ENCODE data around the gene COL5A1.

The COL5A1 gene

DNA sequence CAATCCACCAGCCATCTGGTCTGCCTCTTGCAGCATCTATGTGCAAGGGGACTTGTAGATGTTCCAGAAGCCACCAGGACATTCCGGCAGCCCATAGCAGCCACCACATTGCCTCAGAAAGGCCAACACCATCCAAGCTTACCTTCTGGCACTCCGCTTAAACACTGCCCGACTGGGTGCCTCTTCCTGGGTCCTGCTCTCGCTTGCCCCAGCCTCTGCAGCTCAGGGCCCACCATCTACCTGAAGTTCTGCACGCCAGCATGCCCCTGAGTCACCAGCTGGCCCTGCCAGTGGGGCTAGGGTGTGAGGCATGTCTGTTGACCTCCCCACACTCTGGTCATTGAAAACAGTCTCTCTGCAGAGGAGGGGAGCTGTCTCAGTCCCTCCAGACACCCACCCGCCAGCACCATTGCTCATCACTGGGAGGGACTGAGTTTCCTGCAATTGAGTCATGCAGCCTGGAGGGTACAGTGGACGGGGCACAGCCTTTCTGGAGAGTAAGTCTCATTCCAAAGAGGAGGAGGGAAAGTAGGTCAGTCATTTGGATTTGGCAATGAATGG is 16.9 kb upstream of the COL5A1 start:
- no peak overlapping the region for H3K27ac ChIP-seq
- H3K4me3 ChIP-seq (ENCODE audit: low read depth, low read length) = no peak overlapping the region
- H3K9me3 ChIP-seq (ENCODE audit: control insufficient read depth, low read length) = no peaks in the 10 kb centered on the region

GRCh38 chr9:134625361-134626068 is 16.1 kb upstream of the COL5A1 start:
- Histone ChIP-seq H2AFZ (no peak overlapping the region), H3K79me2 (no peaks in the 10 kb centered on the region), H3K4me1 (no peaks in the 10 kb centered on the region), H3K4me3 (ENCODE audit: low read depth, low read length) (no peak overlapping the region), H3K9me3 (ENCODE audit: control insufficient read depth, low read length) (no peaks in the 10 kb centered on the region), H3K27me3 (ENCODE audit: control insufficient read depth, insufficient read depth, low read length) (no peaks in the 10 kb centered on the region), H3K9ac (no peak overlapping the region), H3K27ac (no peak overlapping the region), H3K4me2 (ENCODE audit: low read length) (no peak overlapping the region), H3K36me3 (ENCODE audit: control insufficient read depth, insufficient read depth, low read length) (no peaks in the 10 kb centered on the region)
- TF ChIP-seq, protein P1, sequence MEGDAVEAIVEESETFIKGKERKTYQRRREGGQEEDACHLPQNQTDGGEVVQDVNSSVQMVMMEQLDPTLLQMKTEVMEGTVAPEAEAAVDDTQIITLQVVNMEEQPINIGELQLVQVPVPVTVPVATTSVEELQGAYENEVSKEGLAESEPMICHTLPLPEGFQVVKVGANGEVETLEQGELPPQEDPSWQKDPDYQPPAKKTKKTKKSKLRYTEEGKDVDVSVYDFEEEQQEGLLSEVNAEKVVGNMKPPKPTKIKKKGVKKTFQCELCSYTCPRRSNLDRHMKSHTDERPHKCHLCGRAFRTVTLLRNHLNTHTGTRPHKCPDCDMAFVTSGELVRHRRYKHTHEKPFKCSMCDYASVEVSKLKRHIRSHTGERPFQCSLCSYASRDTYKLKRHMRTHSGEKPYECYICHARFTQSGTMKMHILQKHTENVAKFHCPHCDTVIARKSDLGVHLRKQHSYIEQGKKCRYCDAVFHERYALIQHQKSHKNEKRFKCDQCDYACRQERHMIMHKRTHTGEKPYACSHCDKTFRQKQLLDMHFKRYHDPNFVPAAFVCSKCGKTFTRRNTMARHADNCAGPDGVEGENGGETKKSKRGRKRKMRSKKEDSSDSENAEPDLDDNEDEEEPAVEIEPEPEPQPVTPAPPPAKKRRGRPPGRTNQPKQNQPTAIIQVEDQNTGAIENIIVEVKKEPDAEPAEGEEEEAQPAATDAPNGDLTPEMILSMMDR (IDR thresholded peaks at IDR 0.05) = no peak

More for the DNA sequence above, 16.9 kb upstream of the COL5A1 start:
- TF ChIP-seq, protein P1 (IDR thresholded peaks at IDR 0.05) = no peak
- no peak overlapping the region for H3K4me2 ChIP-seq (ENCODE audit: low read length)
- no peaks in the 10 kb centered on the region for H3K36me3 ChIP-seq (ENCODE audit: control insufficient read depth, insufficient read depth, low read length)
- no peak overlapping the region for H2AFZ ChIP-seq
- H3K4me1 ChIP-seq = no peaks in the 10 kb centered on the region
- H3K27me3 ChIP-seq (ENCODE audit: control insufficient read depth, insufficient read depth, low read length) = no peaks in the 10 kb centered on the region
- no peaks in the 10 kb centered on the region for H3K79me2 ChIP-seq
- no peak overlapping the region for H3K9ac ChIP-seq

DNA sequence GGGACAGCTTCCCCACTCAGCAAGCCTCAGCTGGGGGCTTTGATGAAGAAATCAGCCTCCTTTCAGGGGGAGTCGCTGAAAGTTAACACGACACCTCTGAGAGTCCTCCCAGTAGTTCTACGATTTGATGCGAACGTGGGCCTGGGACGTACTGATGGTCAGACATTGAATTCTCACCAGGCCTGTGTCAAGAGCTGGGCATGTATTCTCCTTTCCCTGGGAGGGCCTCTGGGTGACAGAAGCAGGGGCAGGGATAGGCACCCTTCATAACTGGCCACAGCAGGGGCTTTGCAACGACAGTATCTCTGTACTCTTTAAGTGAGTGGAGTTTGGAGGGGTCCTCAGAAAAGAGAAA is 15.6 kb upstream of the COL5A1 start:
- H3K27ac ChIP-seq = no peak overlapping the region
- H3K79me2 ChIP-seq = no peaks in the 10 kb centered on the region
- TF ChIP-seq, protein P1 (IDR thresholded peaks at IDR 0.05) = no peak
- H3K9ac ChIP-seq = no peak overlapping the region
- H3K27me3 ChIP-seq (ENCODE audit: control insufficient read depth, insufficient read depth, low read length) = no peaks in the 10 kb centered on the region
- H3K4me2 ChIP-seq (ENCODE audit: low read length) = no peak overlapping the region
- no peak overlapping the region for H3K4me3 ChIP-seq (ENCODE audit: low read depth, low read length)
- H2AFZ ChIP-seq = no peak overlapping the region
- no peaks in the 10 kb centered on the region for H3K36me3 ChIP-seq (ENCODE audit: control insufficient read depth, insufficient read depth, low read length)
- no peaks in the 10 kb centered on the region for H3K4me1 ChIP-seq
- H3K9me3 ChIP-seq (ENCODE audit: control insufficient read depth, low read length) = no peaks in the 10 kb centered on the region

GRCh38 chr9:134626571-134627416 is 14.8 kb upstream of the COL5A1 start:
- Histone ChIP-seq H3K4me2 (ENCODE audit: low read length) (no peak overlapping the region), H3K9ac (no peak overlapping the region), H3K36me3 (ENCODE audit: control insufficient read depth, insufficient read depth, low read length) (no peaks in the 10 kb centered on the region), H3K9me3 (ENCODE audit: control insufficient read depth, low read length) (no peaks in the 10 kb centered on the region), H3K27me3 (ENCODE audit: control insufficient read depth, insufficient read depth, low read length) (no peaks in the 10 kb centered on the region), H3K27ac (no peak overlapping the region), H3K4me3 (ENCODE audit: low read depth, low read length) (no peak overlapping the region), H2AFZ (no peak overlapping the region), H3K79me2 (no peaks in the 10 kb centered on the region), H3K4me1 (no peaks in the 10 kb centered on the region)
- TF ChIP-seq, protein P1 (IDR thresholded peaks at IDR 0.05) = no peak
